Kidney (tissue), 14 donors: ENCODE results near the gene RAPGEF5. TPM values are rescaled to one million over a fixed set of nuclear protein-coding genes. Genes with fewer than 3 reads are reported as not detected.

Experiments
- DNase-seq, 5 donors: peaks; one replicate each; pipeline ENCODE4 v3.0.0-alpha.2; 2013 to 2020
- FAIRE-seq: peaks from 2 replicates; lab custom pipeline; 2012; peaks lifted over from hg19 to GRCh38; lab: Jason Lieb, UNC
- H3K27ac ChIP-seq, 2 donors: one replicate each; pipeline ENCODE4 v1.7.0; 2013; ENCODE audit warnings: low read depth in 2 of 2, low read length in 2 of 2, inconsistent platforms in 1 of 2
- H3K27me3 ChIP-seq: one replicate; pipeline ENCODE4 v1.7.1; 2013; ENCODE audit warnings: low read length, inconsistent platforms; ENCODE audit not compliant: control insufficient read depth, insufficient read depth
- H3K36me3 ChIP-seq, 3 donors: one replicate each; pipeline versions ENCODE4 v1.7.0 to v1.7.1; 2013; ENCODE audit warnings: low read length in 3 of 3, control low read depth in 1 of 3, inconsistent platforms in 1 of 3; ENCODE audit not compliant: insufficient read depth in 3 of 3, control insufficient read depth in 2 of 3
- H3K4me1 ChIP-seq, 3 donors: one replicate each; pipeline versions ENCODE4 v1.7.0 to v1.7.1; 2013; ENCODE audit warnings: low read length in 3 of 3, inconsistent platforms in 1 of 3, low read depth in 1 of 3; ENCODE audit not compliant: control insufficient read depth in 2 of 3, insufficient read depth in 2 of 3
- H3K4me3 ChIP-seq, 3 donors: one replicate each; pipeline versions ENCODE4 v1.7.0 to v1.8.1; 2013; ENCODE audit warnings: low read length in 3 of 3, control low read depth in 1 of 3, inconsistent platforms in 1 of 3
- H3K9ac ChIP-seq, 3 donors: one replicate each; pipeline versions ENCODE4 v1.7.0 to v1.7.1; 2013; ENCODE audit warnings: low read length in 3 of 3, control low read depth in 1 of 3, inconsistent platforms in 1 of 3
- H3K9me3 ChIP-seq, 3 donors: one replicate each; pipeline versions ENCODE4 v1.7.0 to v1.7.1; 2013; ENCODE audit warnings: low read length in 3 of 3, control low read depth in 1 of 3, inconsistent platforms in 1 of 3; ENCODE audit not compliant: control insufficient read depth in 2 of 3, insufficient read depth in 1 of 3
- intact Hi-C: fragments of 100-400 bp; cut with DNase I; formaldehyde crosslinking; loops from one replicate; pipeline ENCODE4 v1.11.1; 2022
- polyA plus RNA-seq: library from polyadenylated mRNA; stranded (reverse); fragments of 350-450 nt; fragmentation: Illumina TruSeq; extraction: RNeasy Lipid Tissue Mini Kit (QIAGEN cat#74804); gene quantifications from one replicate; pipeline ENCODE4 v1.2.3, GENCODE V29; 2014; ENCODE audit warnings: low read depth, low replicate concordance; ENCODE audit not compliant: insufficient read depth
- total RNA-seq: library from RNA; stranded (reverse); fragmentation: NEBNext Ultra II Directional; extraction: Animal tissue kit (Norgen Biotek cat#: 25700); gene quantifications from one replicate; pipeline ENCODE4 v1.2.1, GENCODE V29; 2021
- TF ChIP-seq, protein P1 (sequence below): IDR thresholded peaks from 3 replicates; pipeline ENCODE4 v1.5.1; 2012; ENCODE audit warnings: mild to moderate bottlenecking, moderate library complexity, borderline replicate concordance; ENCODE audit not compliant: insufficient read depth; ENCODE audit errors: extremely low read depth
- donor health status: control.
- donor health status: control.
- donor health status: control.
- donor health status: control.
- donor health status: control.
- donor health status: DM: yes; HTN: yes; CAD: no.
- donor health status: Normal renal cell carcinoma (clear cell type).

The RAPGEF5 gene
- total and polyA plus RNA-seq, 2 donors from 2014 or later = 3.9 to 67.8 TPM

DNA sequence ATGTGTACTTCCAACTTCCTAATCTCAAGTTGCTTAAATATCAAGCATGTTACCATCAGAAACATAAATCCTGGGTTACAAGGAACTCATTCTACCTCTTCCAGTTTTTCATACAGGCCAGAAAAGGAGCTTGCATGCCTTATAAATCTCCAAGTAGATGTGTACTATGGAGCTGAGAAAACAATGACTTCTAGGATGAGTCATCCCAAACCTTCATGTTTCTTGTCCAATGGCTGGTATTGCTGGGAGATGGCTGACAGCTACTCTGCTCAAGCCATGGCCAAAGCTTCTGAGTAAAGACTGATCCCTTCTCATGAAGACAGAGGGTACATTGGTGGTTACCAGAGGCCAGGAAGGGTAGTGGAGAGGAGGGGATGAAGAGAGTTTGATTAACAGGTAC lies 8.6 kb downstream of the RAPGEF5 start:
- H3K9ac ChIP-seq = no peak overlapping the region
- intact Hi-C loops = no loop called here
- no peaks in the 10 kb centered on the region for H3K9me3 ChIP-seq
- FAIRE-seq = no peak
- no peak for DNase-seq
- TF ChIP-seq, protein P1, sequence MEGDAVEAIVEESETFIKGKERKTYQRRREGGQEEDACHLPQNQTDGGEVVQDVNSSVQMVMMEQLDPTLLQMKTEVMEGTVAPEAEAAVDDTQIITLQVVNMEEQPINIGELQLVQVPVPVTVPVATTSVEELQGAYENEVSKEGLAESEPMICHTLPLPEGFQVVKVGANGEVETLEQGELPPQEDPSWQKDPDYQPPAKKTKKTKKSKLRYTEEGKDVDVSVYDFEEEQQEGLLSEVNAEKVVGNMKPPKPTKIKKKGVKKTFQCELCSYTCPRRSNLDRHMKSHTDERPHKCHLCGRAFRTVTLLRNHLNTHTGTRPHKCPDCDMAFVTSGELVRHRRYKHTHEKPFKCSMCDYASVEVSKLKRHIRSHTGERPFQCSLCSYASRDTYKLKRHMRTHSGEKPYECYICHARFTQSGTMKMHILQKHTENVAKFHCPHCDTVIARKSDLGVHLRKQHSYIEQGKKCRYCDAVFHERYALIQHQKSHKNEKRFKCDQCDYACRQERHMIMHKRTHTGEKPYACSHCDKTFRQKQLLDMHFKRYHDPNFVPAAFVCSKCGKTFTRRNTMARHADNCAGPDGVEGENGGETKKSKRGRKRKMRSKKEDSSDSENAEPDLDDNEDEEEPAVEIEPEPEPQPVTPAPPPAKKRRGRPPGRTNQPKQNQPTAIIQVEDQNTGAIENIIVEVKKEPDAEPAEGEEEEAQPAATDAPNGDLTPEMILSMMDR = no peak
- no peaks in the 10 kb centered on the region for H3K36me3 ChIP-seq
- no peaks in the 10 kb centered on the region for H3K27me3 ChIP-seq
- no peak overlapping the region for H3K4me3 ChIP-seq
- no peak overlapping the region for H3K27ac ChIP-seq
- H3K4me1 ChIP-seq = no peaks in the 10 kb centered on the region

DNA sequence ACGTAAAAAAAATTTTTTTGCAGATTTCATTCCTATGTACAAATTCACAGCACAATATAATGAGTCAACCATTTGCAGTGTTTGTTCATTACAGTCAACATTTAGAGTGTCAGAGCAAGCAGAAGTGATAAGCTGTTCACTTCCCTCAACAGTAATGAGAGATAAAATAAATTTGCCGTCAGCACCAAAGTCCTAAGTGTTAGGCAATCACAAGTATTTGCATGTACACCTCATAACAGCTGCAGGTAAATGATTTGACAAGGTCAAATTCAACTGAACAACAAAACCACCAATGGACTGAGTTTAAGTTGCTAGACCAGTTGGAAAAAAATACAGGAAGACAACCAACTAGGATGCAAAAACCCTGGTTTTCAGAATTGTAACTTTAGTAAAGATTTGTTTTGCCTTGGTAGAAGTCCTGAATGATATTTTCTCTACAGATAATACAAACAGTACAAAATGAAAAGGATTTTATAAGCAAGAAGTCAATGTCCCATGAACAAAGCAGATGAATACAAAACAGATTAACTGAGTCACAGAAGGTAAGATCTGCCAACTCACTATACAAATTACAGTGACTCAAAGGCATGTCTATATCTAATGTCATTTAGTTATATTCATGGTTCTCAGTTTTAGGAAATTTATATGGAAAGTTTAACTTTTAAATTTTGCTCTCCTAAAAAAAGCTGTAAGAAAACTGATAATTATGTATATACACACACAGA lies 10.4 kb downstream of the RAPGEF5 start:
- Histone ChIP-seq H3K36me3 (no peaks in the 10 kb centered on the region), H3K27ac (no peak overlapping the region), H3K4me1 (no peaks in the 10 kb centered on the region), H3K4me3 (no peak overlapping the region), H3K27me3 (no peaks in the 10 kb centered on the region), H3K9ac (no peak overlapping the region), H3K9me3 (no peaks in the 10 kb centered on the region)
- DNase-seq = no peak
- TF ChIP-seq, protein P1 = no peak
- FAIRE-seq = no peak
- intact Hi-C loops = no loop called here

DNA sequence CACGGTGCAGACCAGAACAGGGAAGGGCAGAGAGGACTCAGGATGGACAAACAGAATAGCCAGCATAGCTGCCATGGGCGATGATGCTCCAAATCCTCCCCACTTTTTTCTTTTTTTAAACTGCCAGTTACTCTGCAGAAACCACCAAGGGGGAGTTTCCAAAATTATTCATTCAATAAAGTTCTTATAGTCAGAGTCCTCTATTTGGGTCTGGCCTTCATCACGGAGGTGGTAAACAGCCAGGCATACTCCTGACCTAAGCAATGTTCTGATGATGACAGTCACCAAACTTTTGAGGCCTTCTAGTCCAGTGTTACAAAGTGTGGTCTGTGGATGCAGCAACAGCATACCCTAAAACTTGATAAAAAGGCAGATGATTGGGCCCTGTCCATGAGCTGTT lies 12.3 kb downstream of the RAPGEF5 start:
- intact Hi-C loops = no loop called here
- Histone ChIP-seq H3K27ac (no peak overlapping the region), H3K4me1 (no peaks in the 10 kb centered on the region), H3K9me3 (no peaks in the 10 kb centered on the region), H3K27me3 (no peaks in the 10 kb centered on the region), H3K36me3 (no peaks in the 10 kb centered on the region), H3K9ac (no peak overlapping the region), H3K4me3 (no peak overlapping the region)
- no peak for FAIRE-seq
- no peak for DNase-seq
- TF ChIP-seq, protein P1 = no peak
